Kidney tubule cell (primary cell): Measurements from ENCODE around the gene GMFB.
"Not testable (repeated sequence)": the region's sequence is repeated elsewhere in the genome, so short reads cannot be mapped to it uniquely, and the experiment has no call there.

ENCODE experiments used
- DNase-seq: peaks from one replicate; pipeline ENCODE4 v3.0.0-alpha.2; 2018; ENCODE audit warnings: low spot score

GMFB gene

GRCh38 chr14:54458536-54458935 is 30.2 kb downstream of the GMFB start:
- not testable (repeated sequence) for DNase-seq

- no peak for DNase-seq
Measured at GRCh38 chr14:54457609-54457996, 31.2 kb downstream of the GMFB start.

GRCh38 chr14:54456820-54457608 is 31.8 kb downstream of the GMFB start:
- DNase-seq, result not testable (repeated sequence)

- DNase-seq, result no peak
Measured at GRCh38 chr14:54455363-54455762, 33.4 kb downstream of the GMFB start.

GRCh38 chr14:54453990-54454389 is 34.8 kb downstream of the GMFB start:
- peak; percentile 25 for DNase-seq

DNA sequence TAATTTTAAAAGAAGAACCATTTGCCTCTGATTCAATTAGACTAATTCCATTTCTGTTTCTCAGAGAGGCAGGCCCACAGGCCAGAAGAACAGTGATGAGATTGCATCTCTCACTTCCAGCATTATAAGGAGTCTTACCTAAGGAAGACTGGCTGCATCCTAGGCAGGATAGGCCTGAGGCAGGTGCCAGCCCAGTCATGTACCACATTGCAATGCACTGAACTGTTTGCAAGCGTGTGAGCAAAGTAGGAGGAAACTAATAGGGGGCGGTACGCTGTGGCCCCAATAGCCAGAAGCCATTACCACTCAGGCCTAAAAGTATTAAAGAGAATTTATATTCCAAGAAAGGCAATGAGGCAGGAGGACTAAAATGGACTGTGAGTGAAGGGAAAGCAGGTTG is 35.5 kb downstream of the GMFB start:
- DNase-seq, result no peak

DNA sequence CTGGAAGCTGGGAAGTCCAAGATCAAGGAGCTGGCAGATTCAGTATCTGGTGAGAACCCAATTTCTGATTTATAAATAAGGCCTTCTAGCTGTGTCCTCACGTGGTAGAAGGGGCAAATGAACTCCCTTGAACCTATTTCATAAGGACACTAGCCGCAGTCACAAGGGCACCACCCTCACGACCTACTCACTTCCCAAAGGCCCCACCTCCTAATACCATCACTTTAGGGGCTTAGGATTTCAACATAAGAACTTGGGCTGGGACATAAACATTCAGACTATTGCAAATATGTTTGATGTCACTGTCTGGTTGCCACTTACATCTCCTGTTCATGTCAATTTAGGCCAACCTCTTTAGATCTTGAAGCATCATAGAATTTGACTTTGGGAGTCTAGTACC is 36.8 kb downstream of the GMFB start:
- no peak for DNase-seq

DNA sequence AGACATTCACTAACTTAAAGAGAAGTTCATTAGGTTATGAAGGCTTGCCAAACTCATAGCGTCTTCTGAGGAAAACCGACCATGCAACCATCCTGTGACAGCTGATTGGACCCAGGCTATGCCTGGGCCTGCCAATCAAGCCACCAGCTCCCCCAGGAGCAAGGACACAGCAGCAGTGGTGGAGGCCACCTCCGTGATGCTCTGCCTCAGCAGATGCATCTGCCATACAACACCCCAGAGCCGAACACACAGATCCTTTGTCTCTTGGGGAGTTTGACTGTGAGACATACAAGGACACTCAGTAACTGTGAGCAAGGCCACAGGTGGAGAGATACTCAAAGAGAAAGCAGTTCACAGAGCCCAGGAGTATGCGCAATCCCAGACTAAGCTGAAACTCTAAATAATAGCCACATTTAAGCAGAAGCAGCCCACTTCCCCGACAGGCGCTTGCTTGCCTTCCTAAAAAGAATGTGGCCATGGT is 37.6 kb downstream of the GMFB start:
- DNase-seq, result no peak

GRCh38 chr14:54450535-54450934 is 38.2 kb downstream of the GMFB start:
- DNase-seq, result no peak

DNA sequence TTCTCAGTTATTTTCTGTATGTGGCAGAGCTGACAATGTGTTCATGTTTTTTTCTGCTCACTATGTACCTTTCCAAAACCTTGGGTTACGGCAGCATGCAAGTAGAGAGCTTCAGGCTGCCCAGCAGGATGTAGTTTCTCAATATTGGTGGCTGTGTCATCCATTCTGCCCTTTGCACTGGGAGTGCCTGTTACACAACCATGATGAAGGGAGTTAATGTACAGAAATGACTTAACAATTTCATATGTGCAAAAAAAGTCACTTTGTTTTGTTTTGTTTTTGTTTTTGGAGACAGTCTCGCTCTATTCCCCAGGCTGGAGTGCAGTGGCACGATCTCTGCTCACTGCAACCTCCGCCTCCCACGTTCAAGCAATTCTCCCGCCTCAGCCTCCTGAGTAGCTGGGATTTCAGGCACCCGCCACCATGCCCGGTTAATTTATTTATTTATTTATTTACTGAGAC is 41.5 kb downstream of the GMFB start:
- DNase-seq, result no peak

DNA sequence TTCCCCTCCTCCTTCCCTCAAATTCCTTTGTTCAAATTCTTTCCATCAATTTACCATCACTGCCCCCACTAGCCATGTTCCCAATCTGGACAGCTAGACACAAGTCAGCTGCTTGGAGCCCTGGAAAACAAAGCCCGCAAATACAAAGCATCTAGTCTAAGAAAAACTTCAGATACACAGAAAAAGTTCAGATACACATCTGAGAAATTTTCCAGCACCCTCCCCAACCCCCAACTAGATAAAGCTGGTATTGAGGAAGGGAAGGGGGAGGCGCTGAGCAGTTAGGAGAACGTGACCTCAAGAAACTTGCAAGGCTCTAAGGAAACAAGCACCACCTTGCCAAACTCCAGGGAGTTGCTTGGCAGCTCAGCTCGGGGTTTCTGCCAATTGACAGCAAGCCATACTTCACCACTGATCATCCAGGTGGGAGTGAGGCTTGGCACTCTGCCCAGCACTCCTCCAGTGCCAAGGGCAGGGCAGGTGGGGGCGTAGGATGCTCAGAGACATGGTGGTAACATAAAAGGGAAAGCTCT is 42.6 kb downstream of the GMFB start:
- DNase-seq, result peak; percentile 5

DNA sequence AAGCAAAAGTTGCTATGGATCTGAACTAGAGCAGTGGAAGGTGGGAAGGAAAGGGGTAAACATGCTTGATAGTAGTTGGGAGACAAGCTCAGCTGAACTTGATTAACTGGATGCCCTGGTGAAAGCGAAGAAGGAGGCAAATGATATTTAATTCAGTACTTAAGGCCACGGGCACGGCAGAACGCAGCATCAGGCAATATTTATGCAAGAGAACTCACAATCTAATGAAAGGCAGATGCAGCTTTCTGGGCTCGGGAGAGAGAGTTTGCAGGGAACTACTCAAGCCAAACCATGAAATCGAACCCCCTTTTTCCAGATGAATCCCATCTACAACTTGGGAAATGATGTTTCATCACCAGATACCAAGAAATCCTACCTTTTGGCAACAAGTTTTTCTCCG is 44.1 kb downstream of the GMFB start:
- no peak for DNase-seq

DNA sequence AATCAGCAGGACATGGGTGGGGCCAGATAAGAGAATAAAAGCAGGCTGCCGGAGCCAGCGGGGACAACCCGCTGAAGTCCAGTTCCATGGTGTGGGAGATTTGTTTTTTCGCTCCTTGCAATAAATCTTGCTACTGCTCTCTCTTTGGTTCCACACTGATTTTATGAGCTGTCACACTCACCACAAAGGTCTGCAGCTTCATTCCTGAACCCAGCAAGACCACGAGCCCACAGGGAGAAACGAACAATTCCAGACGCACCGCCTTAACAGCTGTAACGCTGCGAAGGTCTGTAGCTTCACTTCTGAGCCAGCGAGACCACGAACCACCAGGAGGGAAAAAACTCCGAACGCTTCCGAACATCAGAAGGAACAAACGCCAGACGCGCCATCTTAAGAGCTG is 44.8 kb downstream of the GMFB start:
- DNase-seq, result no peak

DNA sequence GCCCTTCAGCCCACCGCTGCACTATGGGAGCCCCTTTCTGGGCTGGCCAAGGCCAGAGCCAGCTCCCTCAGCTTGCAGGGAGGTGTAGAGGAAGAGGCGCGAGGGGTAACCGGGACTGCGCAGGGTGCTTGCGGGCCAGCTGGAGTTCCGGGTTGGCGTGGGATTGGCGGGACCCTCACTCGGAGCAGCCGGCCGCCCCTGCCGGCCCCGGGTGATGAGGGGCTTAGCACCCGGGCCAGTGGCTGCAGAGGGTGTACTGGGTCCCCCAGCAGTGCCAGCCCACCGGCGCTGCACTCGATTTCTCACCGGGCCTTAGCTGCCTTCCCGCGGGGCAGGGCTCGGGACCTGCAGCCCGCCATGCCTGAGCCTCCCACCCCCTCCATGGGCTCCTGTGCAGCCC is 45.8 kb downstream of the GMFB start:
- not testable (repeated sequence) for DNase-seq

- DNase-seq, result peak; percentile 93
Measured at GRCh38 chr14:54440873-54441868, 47.6 kb downstream of the GMFB start, which contains the start of gene CNIH1. TSS of gene CNIH1 (minus strand) at chr14:54441374. CDS start at chr14:54441327, 47 bp downstream.

GRCh38 chr14:54440476-54440872 is 48.3 kb downstream of the GMFB start:
- peak; percentile 15 for DNase-seq

DNA sequence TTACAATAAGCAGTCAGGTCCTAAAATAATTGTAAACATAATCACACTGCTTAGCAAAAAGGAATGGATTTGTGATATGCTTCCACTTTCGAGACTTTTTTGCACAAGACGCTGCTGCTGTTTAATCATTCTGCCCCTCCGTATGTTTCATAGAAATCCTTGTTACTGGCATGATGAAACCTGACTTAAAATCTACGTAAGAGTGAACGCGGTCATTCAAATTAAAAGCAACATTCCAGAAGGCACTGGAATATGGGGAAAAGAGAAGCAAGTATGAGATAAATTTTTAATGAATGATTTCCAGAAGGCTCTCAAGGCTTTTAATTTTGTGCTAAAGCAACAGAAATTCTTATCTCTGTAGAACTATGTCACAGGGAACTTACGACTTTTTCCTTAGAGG is 48.7 kb downstream of the GMFB start:
- no peak for DNase-seq

DNA sequence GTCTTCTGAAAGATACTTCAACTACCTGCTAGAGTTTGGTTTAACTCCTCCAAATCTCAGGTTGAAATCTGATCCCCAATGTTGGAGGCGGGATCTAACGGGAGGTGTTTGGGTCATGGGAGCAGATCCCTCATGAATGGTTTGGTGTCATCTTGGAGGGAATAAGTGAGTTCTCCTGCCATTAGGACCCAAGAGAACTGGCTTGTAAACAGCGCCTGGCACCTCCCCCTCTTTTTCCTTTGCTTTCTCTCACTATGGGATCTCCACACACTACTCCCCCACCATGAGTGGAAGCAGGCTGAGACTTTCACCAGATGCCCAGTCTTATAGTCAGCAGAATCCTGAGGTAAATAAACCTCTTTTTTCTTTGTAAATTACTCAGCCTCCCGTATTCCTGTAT is 50.1 kb downstream of the GMFB start:
- no peak for DNase-seq

DNA sequence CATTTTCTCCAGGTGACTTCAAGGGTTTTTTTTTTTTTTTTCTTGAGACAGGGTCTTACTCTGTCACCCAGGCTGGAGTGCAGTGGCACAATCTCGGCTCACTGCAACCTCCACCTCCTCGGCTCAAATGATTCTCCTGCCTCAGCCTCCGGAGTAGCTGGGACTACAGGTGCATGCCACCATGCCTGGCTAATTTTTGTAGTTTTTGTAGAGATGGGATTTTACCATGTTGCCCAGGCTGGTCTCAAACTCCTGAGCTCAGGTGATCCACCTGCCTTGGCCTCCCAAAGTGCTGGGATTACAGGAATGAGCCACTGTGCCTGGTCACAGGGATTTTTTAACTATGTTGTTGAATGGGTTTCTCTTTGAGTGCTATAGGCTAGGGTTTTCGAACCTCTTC is 50.8 kb downstream of the GMFB start:
- not testable (repeated sequence) for DNase-seq

DNA sequence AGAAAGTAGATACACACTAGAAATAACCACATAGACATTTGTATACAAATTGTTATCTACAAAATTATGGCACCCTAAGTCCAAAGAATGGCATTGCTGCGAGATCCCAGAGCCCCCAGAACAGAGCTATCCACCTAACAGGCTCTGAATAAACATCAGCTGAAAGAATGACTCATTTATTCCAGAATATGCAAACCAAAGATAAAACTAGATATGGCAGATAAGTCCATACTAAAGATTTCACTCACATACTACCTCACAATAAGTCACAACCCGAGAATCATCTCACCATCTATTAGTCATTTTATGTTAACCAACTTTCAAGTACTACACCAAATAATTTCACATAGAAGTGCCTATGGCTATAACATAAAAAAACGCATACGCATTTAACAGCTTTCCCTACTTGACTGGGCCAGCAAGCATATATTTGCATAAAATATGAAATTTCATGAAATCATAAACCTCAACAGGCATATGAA is 53.2 kb downstream of the GMFB start:
- no peak for DNase-seq

- no peak for DNase-seq
Measured at GRCh38 chr14:54428527-54428926, 60.3 kb downstream of the GMFB start.

- no peak for DNase-seq
Measured at GRCh38 chr14:54427871-54428270, 60.9 kb downstream of the GMFB start.
